IMR-90 (cell line): ENCODE data around the gene PDZD8. TPM values are rescaled to one million over a fixed set of nuclear protein-coding genes. Genes with fewer than 3 reads are reported as not detected.

ENCODE experiments used
- ATAC-seq: fragments of 200-7000 bp; cut with Tn5 transposase; 2 replicates; pipeline ENCODE4 v1.9.1; 2020; ENCODE audit warnings: low read depth, mild to moderate bottlenecking, moderate library complexity
- BruUV-seq: library from RNA; stranded (reverse); fragments of 400-500 nt; replicated peaks from 2 replicates; lab custom pipeline; 2021; lab: Mats Ljungman, UMichigan
- CTCF ChIA-PET: fragments of 300-600 bp; formaldehyde crosslinking; extraction: SDS; loops from one replicate; lab custom pipeline; 2021; ENCODE audit warnings: antibody characterized with exemption; lab: Yijun Ruan, JAX
- POLR2A ChIA-PET: fragments of 300-600 bp; sonication (Branson Sonifier 250); formaldehyde crosslinking; loops from one replicate; lab custom pipeline; 2022; ENCODE audit warnings: antibody characterized with exemption; ENCODE audit not compliant: unreplicated experiment; lab: Charles Lee
- DNase-seq: peaks from one replicate; pipeline ENCODE4 v3.0.0; 2013
- H2AFZ ChIP-seq: replicated peaks from 2 replicates; pipeline ENCODE3; 2013; ENCODE audit warnings: low read length, mild to moderate bottlenecking; ENCODE audit not compliant: poor library complexity
- H2AK5ac ChIP-seq: 2 replicates; pipeline ENCODE4 v1.6.1; 2013; ENCODE audit warnings: low read depth, low read length, inconsistent platforms
- H2AK9ac ChIP-seq: replicated peaks from 2 replicates; pipeline ENCODE3; 2013; ENCODE audit warnings: mild to moderate bottlenecking, low read depth, low read length, moderate library complexity; ENCODE audit not compliant: poor library complexity
- H2BK120ac ChIP-seq: 2 replicates; pipeline ENCODE4 v1.6.1; 2013; ENCODE audit warnings: low read depth, low read length, inconsistent platforms
- H2BK15ac ChIP-seq: 3 replicates; pipeline ENCODE4 v1.6.1; 2013; ENCODE audit warnings: low read depth, low read length, inconsistent platforms
- H2BK20ac ChIP-seq: 2 replicates; pipeline ENCODE4 v1.6.1; 2013; ENCODE audit warnings: low read depth, mild to moderate bottlenecking, inconsistent platforms, low read length, moderate library complexity
- H2BK5ac ChIP-seq: 2 replicates; pipeline ENCODE4 v1.6.1; 2013; ENCODE audit warnings: mild to moderate bottlenecking, low read depth, low read length, inconsistent platforms; ENCODE audit not compliant: poor library complexity, severe bottlenecking
- H3K14ac ChIP-seq: replicated peaks from 2 replicates; pipeline ENCODE4 v1.6.1; 2013; ENCODE audit warnings: low read depth, low read length, inconsistent platforms
- H3K18ac ChIP-seq: 2 replicates; pipeline ENCODE4 v1.6.1; 2013; ENCODE audit warnings: low read depth, low read length, control low read depth
- H3K23ac ChIP-seq: 2 replicates; pipeline ENCODE4 v1.6.1; 2013; ENCODE audit warnings: low read depth, low read length, inconsistent platforms
- H3K27ac ChIP-seq: 2 replicates; pipeline ENCODE4 v1.5.1; 2013; ENCODE audit warnings: mild to moderate bottlenecking, control low read depth, low read length; ENCODE audit not compliant: insufficient read depth
- H3K27me3 ChIP-seq: 2 replicates; pipeline ENCODE4 v1.6.1; 2013; ENCODE audit warnings: low read length; ENCODE audit not compliant: control insufficient read depth, insufficient read depth
- H3K36me3 ChIP-seq: 2 replicates; pipeline ENCODE4 v1.6.1; 2013; ENCODE audit warnings: low read length, mixed read lengths; ENCODE audit not compliant: control insufficient read depth, insufficient read depth
- H3K4ac ChIP-seq: 2 replicates; pipeline ENCODE4 v1.6.1; 2013; ENCODE audit warnings: low read depth, low read length, inconsistent platforms
- H3K4me1 ChIP-seq: 2 replicates; pipeline ENCODE4 v1.6.1; 2013; ENCODE audit warnings: low read length, mixed read lengths; ENCODE audit not compliant: control insufficient read depth, insufficient read depth
- H3K4me2 ChIP-seq: 2 replicates; pipeline ENCODE4 v1.6.1; 2013; ENCODE audit warnings: low read depth, mild to moderate bottlenecking, control low read depth, low read length, moderate library complexity
- H3K4me3 ChIP-seq: 2 replicates; pipeline ENCODE4 v1.5.1; 2013; ENCODE audit warnings: low read depth, mild to moderate bottlenecking, control low read depth, low read length, moderate library complexity; ENCODE audit not compliant: insufficient read depth
- H3K56ac ChIP-seq: 2 replicates; pipeline ENCODE4 v1.6.1; 2013; ENCODE audit warnings: low read length, inconsistent platforms; ENCODE audit not compliant: insufficient read depth; ENCODE audit errors: extremely low read depth
- H3K79me1 ChIP-seq, 2 experiments: 2 replicates each; pipeline ENCODE4 v1.6.1; 2013; ENCODE audit warnings: low read length in 2 of 2, inconsistent platforms in 1 of 2, low read depth in 1 of 2
- H3K9ac ChIP-seq: 2 replicates; pipeline ENCODE4 v1.6.1; 2013; ENCODE audit warnings: low read depth, low read length, control low read depth
- H3K9me1 ChIP-seq: 2 replicates; pipeline ENCODE4 v1.6.1; 2013; ENCODE audit warnings: low read length, inconsistent platforms; ENCODE audit not compliant: insufficient read depth
- H3K9me3 ChIP-seq: 2 replicates; pipeline ENCODE4 v1.6.1; 2013; ENCODE audit warnings: low read length; ENCODE audit not compliant: control insufficient read depth, insufficient read depth
- H4K20me1 ChIP-seq: 2 replicates; pipeline ENCODE4 v1.6.1; 2013; ENCODE audit warnings: low read length, inconsistent platforms; ENCODE audit not compliant: insufficient read depth
- H4K5ac ChIP-seq: 2 replicates; pipeline ENCODE4 v1.6.1; 2013; ENCODE audit warnings: mild to moderate bottlenecking, low read depth, low read length, control low read depth
- H4K8ac ChIP-seq, 2 experiments: 2 replicates each; pipeline ENCODE4 v1.6.1; 2013; ENCODE audit warnings: low read depth in 2 of 2, low read length in 2 of 2, control low read depth in 1 of 2, inconsistent platforms in 1 of 2
- H4K91ac ChIP-seq: 2 replicates; pipeline ENCODE4 v1.6.1; 2013; ENCODE audit warnings: low read depth, low read length, inconsistent platforms; ENCODE audit not compliant: insufficient read depth
- BHLHE40 ChIP-seq: fragments of 150-350 bp; IDR thresholded peaks from 2 replicates; pipeline ENCODE4 v1.6.1; 2016; ENCODE audit warnings: mild to moderate bottlenecking, low read depth, low read length
- CEBPB ChIP-seq: IDR thresholded peaks from 2 replicates; pipeline ENCODE4 v1.6.1; 2012; ENCODE audit warnings: low read depth, low read length, improper control_type of control experiment
- CHD1 ChIP-seq: IDR thresholded peaks from 2 replicates; pipeline ENCODE4 v1.6.1; 2012; ENCODE audit warnings: low read depth, low read length, improper control_type of control experiment
- CTCF ChIP-seq: conservative IDR thresholded peaks from 2 replicates; pipeline ENCODE4 v1.5.1; 2012; ENCODE audit warnings: mild to moderate bottlenecking, low read depth, low read length, improper control_type of control experiment
- FOS ChIP-seq: fragments of 150-350 bp; IDR thresholded peaks from 2 replicates; pipeline ENCODE4 v1.6.1; 2016; ENCODE audit warnings: low read depth, low read length
- MAFK ChIP-seq: IDR thresholded peaks from 2 replicates; pipeline ENCODE4 v1.6.1; 2012; ENCODE audit warnings: low read depth, low read length, improper control_type of control experiment
- MAZ ChIP-seq: IDR thresholded peaks from 2 replicates; pipeline ENCODE4 v1.6.1; 2012; ENCODE audit warnings: low read depth, mild to moderate bottlenecking, low read length, improper control_type of control experiment, moderate library complexity, borderline replicate concordance
- MXI1 ChIP-seq: IDR thresholded peaks from 2 replicates; pipeline ENCODE4 v1.6.1; 2012; ENCODE audit warnings: low read depth, mild to moderate bottlenecking, low read length, moderate library complexity, borderline replicate concordance
- NFE2L2 ChIP-seq: fragments of 150-350 bp; IDR thresholded peaks from 2 replicates; pipeline ENCODE4 v1.6.1; 2016; ENCODE audit warnings: low read depth, mild to moderate bottlenecking, low read length
- POLR2A ChIP-seq: IDR thresholded peaks from 2 replicates; pipeline ENCODE4 v1.6.1; 2012; ENCODE audit warnings: mild to moderate bottlenecking, low read depth, low read length
- RAD21 ChIP-seq: IDR thresholded peaks from 2 replicates; pipeline ENCODE4 v1.6.1; 2012; ENCODE audit warnings: low read length, improper control_type of control experiment
- RCOR1 ChIP-seq: IDR thresholded peaks from 2 replicates; pipeline ENCODE4 v1.6.1; 2012; ENCODE audit warnings: mild to moderate bottlenecking, low read length, improper control_type of control experiment; ENCODE audit not compliant: insufficient replicate concordance
- RFX5 ChIP-seq: IDR thresholded peaks from 2 replicates; pipeline ENCODE4 v1.8.0; 2012; ENCODE audit warnings: low read depth, mild to moderate bottlenecking, low read length, moderate library complexity
- SMC3 ChIP-seq: fragments of 150-350 bp; IDR thresholded peaks from 2 replicates; pipeline ENCODE4 v1.6.1; 2016; ENCODE audit warnings: low read depth, mild to moderate bottlenecking, antibody characterized with exemption, low read length, moderate library complexity
- USF2 ChIP-seq: fragments of 150-350 bp; IDR thresholded peaks from 2 replicates; pipeline ENCODE4 v1.6.1; 2017; ENCODE audit warnings: mild to moderate bottlenecking, antibody characterized with exemption, low read length, low read depth
- dilution Hi-C: fragments of 300-500 bp; cut with HindIII; formaldehyde crosslinking; loops from one replicate; pipeline ENCODE4 v1.14.3; 2018; ENCODE audit warnings: low sequenced_read_pairs; ENCODE audit not compliant: unreplicated experiment
- in situ Hi-C: fragments of 300-500 bp; cut with MboI; formaldehyde crosslinking; loops from 3 replicates; pipeline ENCODE4 v1.14.3; 2019; ENCODE audit warnings: low sequenced_read_pairs, inconsistent platforms, mixed read lengths
- intact Hi-C: fragments of 100-400 bp; cut with micrococcal nuclease; formaldehyde crosslinking; loops from 2 replicates; pipeline ENCODE4 v1.10.0; 2022
- polyA plus RNA-seq, 3 experiments: library from polyadenylated mRNA; depleted of rRNA; stranded (reverse); fragments of >200 nt; gene quantifications; 2 replicates each; pipeline ENCODE4 v1.2.3, GENCODE V29; 2012; ENCODE audit warnings: low replicate concordance in 1 of 3
- total RNA-seq: library from RNA; depleted of rRNA; stranded (reverse); fragments of >200 nt; gene quantifications from 2 replicates; pipeline ENCODE4 v1.2.3, GENCODE V29; 2012
- TF ChIP-seq, protein P1 (sequence below): fragments of 150-350 bp; IDR thresholded peaks from 2 replicates; pipeline ENCODE4 v1.6.1; 2016; ENCODE audit warnings: low read depth, mild to moderate bottlenecking, low read length, moderate library complexity, borderline replicate concordance

Gene PDZD8
- total and polyA plus RNA-seq, 2 of the 4 experiments (the other 2 are of a cell fraction): 11.3 to 20.4 TPM

DNA sequence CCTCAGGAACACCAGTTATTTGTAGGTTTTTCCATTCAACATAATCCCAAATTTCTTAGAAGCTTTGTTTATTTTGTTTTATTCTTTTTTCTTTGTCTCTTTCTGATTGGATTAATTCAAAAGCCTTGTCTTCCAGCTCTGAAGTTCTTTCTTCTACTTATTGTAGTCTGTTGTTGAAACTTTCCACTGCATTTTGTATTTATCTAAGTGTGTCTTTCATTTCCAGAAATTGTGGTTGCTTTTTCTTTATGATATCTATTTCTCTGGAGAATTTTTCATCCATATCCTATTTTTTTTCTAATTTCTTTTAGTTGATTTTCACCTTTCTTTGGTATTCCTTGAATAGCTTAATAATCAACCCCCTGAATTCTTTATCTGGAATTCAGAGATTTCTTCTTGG lies 75.8 kb downstream of the PDZD8 start:
- dilution Hi-C loops: no loop called here
- H3K18ac ChIP-seq: no peak overlapping the region
- no peak for ATAC-seq
- TF ChIP-seq CEBPB: no peak
- TF ChIP-seq POLR2A: no peak
- no peak for TF ChIP-seq RCOR1
- no peak for TF ChIP-seq MAFK
- no peak for TF ChIP-seq USF2
- TF ChIP-seq MXI1: no peak
- TF ChIP-seq SMC3: no peak
- no peak for TF ChIP-seq CHD1
- TF ChIP-seq MAZ: no peak
- TF ChIP-seq RFX5: no peak
- TF ChIP-seq, protein P1, sequence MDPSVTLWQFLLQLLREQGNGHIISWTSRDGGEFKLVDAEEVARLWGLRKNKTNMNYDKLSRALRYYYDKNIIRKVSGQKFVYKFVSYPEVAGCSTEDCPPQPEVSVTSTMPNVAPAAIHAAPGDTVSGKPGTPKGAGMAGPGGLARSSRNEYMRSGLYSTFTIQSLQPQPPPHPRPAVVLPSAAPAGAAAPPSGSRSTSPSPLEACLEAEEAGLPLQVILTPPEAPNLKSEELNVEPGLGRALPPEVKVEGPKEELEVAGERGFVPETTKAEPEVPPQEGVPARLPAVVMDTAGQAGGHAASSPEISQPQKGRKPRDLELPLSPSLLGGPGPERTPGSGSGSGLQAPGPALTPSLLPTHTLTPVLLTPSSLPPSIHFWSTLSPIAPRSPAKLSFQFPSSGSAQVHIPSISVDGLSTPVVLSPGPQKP: no peak
- TF ChIP-seq CTCF: no peak
- no peak for TF ChIP-seq RAD21
- no peak for TF ChIP-seq FOS
- TF ChIP-seq NFE2L2: no peak
- TF ChIP-seq BHLHE40: no peak
- H4K5ac ChIP-seq: no peak overlapping the region
- H4K20me1 ChIP-seq: no peaks in the 10 kb centered on the region
- peaks cover 5 to 12% of the 10 kb centered on the region in 2 experiments; a peak in 2 of 4 replicates for H3K79me1 ChIP-seq
- H4K91ac ChIP-seq: no peak overlapping the region
- no peak overlapping the region for H3K23ac ChIP-seq
- H3K4ac ChIP-seq: no peak overlapping the region
- no peak for DNase-seq
- in situ Hi-C loops: no loop called here
- H2AFZ ChIP-seq: no peak overlapping the region
- H3K9ac ChIP-seq: no peak overlapping the region
- no peaks in the 10 kb centered on the region for H3K36me3 ChIP-seq
- no peak overlapping the region for H4K8ac ChIP-seq
- no peak overlapping the region for H2BK15ac ChIP-seq
- H3K9me1 ChIP-seq: 0 out of 2 replicates have a peak, but pooled peaks cover 2% of the 10 kb centered on the region
- H3K56ac ChIP-seq: no peak overlapping the region
- H2BK120ac ChIP-seq: no peak overlapping the region
- no peaks in the 10 kb centered on the region for H3K4me1 ChIP-seq
- ChIA-PET POLR2A (interaction anchor here (0.8 kb wide), 1 partner anchor 24 kb away, joined by 3 read pairs; no protein-coding TSS in a partner anchor), CTCF (no interaction called here)
- H2BK5ac ChIP-seq: no peak overlapping the region
- no peak overlapping the region for H2BK20ac ChIP-seq
- no peak overlapping the region for H3K27ac ChIP-seq
- no peak overlapping the region for H3K14ac ChIP-seq
- no peaks in the 10 kb centered on the region for H3K9me3 ChIP-seq
- H3K4me2 ChIP-seq: no peak overlapping the region
- H2AK5ac ChIP-seq: no peak overlapping the region
- no peaks in the 10 kb centered on the region for H3K27me3 ChIP-seq
- no peak overlapping the region for H2AK9ac ChIP-seq
- intact Hi-C loops: no loop called here
- no peak overlapping the region for H3K4me3 ChIP-seq
- no TSS peak for BruUV-seq
